GM08714 (cell line): Measurements from ENCODE around the gene GPR82.
"Not testable (repeated sequence)": the region's sequence is repeated elsewhere in the genome, so short reads cannot be mapped to it uniquely, and the experiment has no call there.

Experiments
- H3K4me3 ChIP-seq: fragments of 200-500 bp; sonication (Bioruptor generic); 2 replicates; pipeline ENCODE4 v1.5.1; 2014; ENCODE audit warnings: mild to moderate bottlenecking, low read length, inconsistent platforms
- ZNF274 ChIP-seq: IDR thresholded peaks from 2 replicates; pipeline ENCODE4 v1.6.1; 2012; ENCODE audit warnings: mild to moderate bottlenecking, low read depth, low read length

The GPR82 gene

GRCh38 chrX:41723826-41724225, at the start of gene GPR82:
TSS of gene GPR82 (plus strand) at chrX:41724181. CDS start at chrX:41727027, 2,846 bp downstream.
- TF ChIP-seq ZNF274, result no peak
- H3K4me3 ChIP-seq, result no peak within 1 kb of the TSS

- H3K4me3 ChIP-seq, result not testable (repeated sequence)
Measured at GRCh38 chrX:41676361-41676760, 47.6 kb upstream of the GPR82 start.

- no peak overlapping the region for H3K4me3 ChIP-seq
- TF ChIP-seq ZNF274, result no peak
Measured at GRCh38 chrX:41677183-41678060, 46.6 kb upstream of the GPR82 start.

GRCh38 chrX:41684138-41684537, 39.8 kb upstream of the GPR82 start:
- H3K4me3 ChIP-seq, result no peak overlapping the region
- TF ChIP-seq ZNF274, result no peak

GRCh38 chrX:41684940-41685339, 39.0 kb upstream of the GPR82 start:
- no peak overlapping the region for H3K4me3 ChIP-seq
- no peak for TF ChIP-seq ZNF274

GRCh38 chrX:41686788-41687187, 37.2 kb upstream of the GPR82 start:
- H3K4me3 ChIP-seq, result no peak overlapping the region
- TF ChIP-seq ZNF274, result no peak

GRCh38 chrX:41688156-41688555, 35.8 kb upstream of the GPR82 start:
- no peak overlapping the region for H3K4me3 ChIP-seq
- no peak for TF ChIP-seq ZNF274

GRCh38 chrX:41688835-41689234, 35.1 kb upstream of the GPR82 start, which contains the start of gene GPR34:
TSS of gene GPR34 (plus strand) at chrX:41688973. CDS start at chrX:41695634, 6,661 bp downstream.
- TF ChIP-seq ZNF274, result no peak

GRCh38 chrX:41689711-41690110, 34.3 kb upstream of the GPR82 start:
- no peak overlapping the region for H3K4me3 ChIP-seq
- TF ChIP-seq ZNF274, result no peak

More at GRCh38 chrX:41688835-41689234, 35.1 kb upstream of the GPR82 start, which contains the start of gene GPR34:
- no peak within 1 kb of the TSS for H3K4me3 ChIP-seq

GRCh38 chrX:41692162-41692749, 31.7 kb upstream of the GPR82 start:
- H3K4me3 ChIP-seq, result no peak overlapping the region
- no peak for TF ChIP-seq ZNF274

- no peak for TF ChIP-seq ZNF274
- H3K4me3 ChIP-seq, result no peak overlapping the region
Measured at GRCh38 chrX:41693024-41693423, 31.0 kb upstream of the GPR82 start.

- no peak overlapping the region for H3K4me3 ChIP-seq
- TF ChIP-seq ZNF274, result no peak
Measured at GRCh38 chrX:41695426-41695825, 28.6 kb upstream of the GPR82 start.

GRCh38 chrX:41703574-41704029, 20.4 kb upstream of the GPR82 start:
- H3K4me3 ChIP-seq, result no peak overlapping the region
- no peak for TF ChIP-seq ZNF274

- H3K4me3 ChIP-seq, result no peak overlapping the region
- no peak for TF ChIP-seq ZNF274
Measured at GRCh38 chrX:41705042-41705441, 18.9 kb upstream of the GPR82 start.
